C4-2B (cell line): ENCODE measurements around the gene STX8.

ENCODE experiments used
- H3K27ac ChIP-seq: fragments of 450-650 bp; 2 replicates; pipeline ENCODE4 v1.5.1; 2017
- CTCF ChIP-seq: fragments of 450-650 bp; conservative IDR thresholded peaks from 2 replicates; pipeline ENCODE4 v1.5.1; 2017; ENCODE audit warnings: mild to moderate bottlenecking
- ZFX ChIP-seq: fragments of 450-650 bp; IDR thresholded peaks from 2 replicates; pipeline ENCODE4 v1.6.1; 2017

The STX8 gene

GRCh38 chr17:9424071-9424640, 151.5 kb downstream of the STX8 start:
- TF ChIP-seq ZFX (no peak), CTCF (no peak)
- H3K27ac ChIP-seq: no peak overlapping the region

GRCh38 chr17:9421525-9421924, 154.1 kb downstream of the STX8 start:
- H3K27ac ChIP-seq: no peak overlapping the region

GRCh38 chr17:9419932-9420453, 155.6 kb downstream of the STX8 start:
- TF ChIP-seq ZFX (no peak), CTCF (no peak)
- no peak overlapping the region for H3K27ac ChIP-seq

More at GRCh38 chr17:9421525-9421924, 154.1 kb downstream of the STX8 start:
- TF ChIP-seq ZFX (no peak), CTCF (no peak)

GRCh38 chr17:9414471-9414870, 161.1 kb downstream of the STX8 start:
- no peak for TF ChIP-seq ZFX
- TF ChIP-seq CTCF: no peak
- no peak overlapping the region for H3K27ac ChIP-seq

GRCh38 chr17:9410737-9411136, 164.9 kb downstream of the STX8 start:
- no peak overlapping the region for H3K27ac ChIP-seq
- no peak for TF ChIP-seq CTCF
- no peak for TF ChIP-seq ZFX

- TF ChIP-seq CTCF: no peak
- TF ChIP-seq ZFX: no peak
- no peak overlapping the region for H3K27ac ChIP-seq
These were observed 165.3 kb downstream of the STX8 start for GRCh38 chr17:9410301-9410700.

GRCh38 chr17:9409878-9410277, 165.7 kb downstream of the STX8 start:
- no peak overlapping the region for H3K27ac ChIP-seq
- no peak for TF ChIP-seq ZFX
- TF ChIP-seq CTCF: no peak
